ENCODE results near the gene PAX8. TPM values are rescaled to one million over a fixed set of nuclear protein-coding genes. Genes with fewer than 3 reads are reported as not detected.

PAX8 gene
- total and polyA plus RNA-seq, 2 donors (not counting 1 experiment from before 2014, with no cell fraction given) = 0.26 to 0.50 TPM

- no peak overlapping the region for H3K4me3 ChIP-seq (replicated peaks in 1 of 4; ENCODE audit: control extremely low read depth in 1 of 4, insufficient read depth in 1 of 4, low read depth in 3 of 4, low read length in 4 of 4)
- H3K27ac ChIP-seq (ENCODE audit: insufficient read depth, low read length) = no peak overlapping the region
- H3K4me2 ChIP-seq (ENCODE audit: extremely low read depth, insufficient read depth, low read length) = no peak overlapping the region
- H3K27me3 ChIP-seq (ENCODE audit: control insufficient read depth, insufficient read depth, low read length) = no peaks in the 10 kb centered on the region
- H3K9ac ChIP-seq (ENCODE audit: insufficient read depth, low read length) = no peak overlapping the region
- H3K4me1 ChIP-seq (ENCODE audit: control insufficient read depth, extremely low read depth, insufficient read depth, low read length) = no peaks in the 10 kb centered on the region
- H3K36me3 ChIP-seq (ENCODE audit: control insufficient read depth, insufficient read depth, low read length) = no peaks in the 10 kb centered on the region
- no peaks in the 10 kb centered on the region for H3K9me3 ChIP-seq (ENCODE audit: control insufficient read depth, insufficient read depth, low read depth, low read length)
- H3K79me2 ChIP-seq (ENCODE audit: control insufficient read depth, insufficient read depth, low read length) = no peaks in the 10 kb centered on the region
- no peak overlapping the region for H2AFZ ChIP-seq (ENCODE audit: low read length)
- no peak for DNase-seq (ENCODE audit: low read depth in 2 of 2)
- no peaks in the 10 kb centered on the region for H4K20me1 ChIP-seq (ENCODE audit: control insufficient read depth, extremely low read depth, insufficient read depth, low read length)
- TF ChIP-seq CTCF (conservative IDR thresholded peaks at IDR 0.05 in 1 of 2, IDR thresholded peaks at IDR 0.05 in 1 of 2; ENCODE audit: low read depth in 1 of 2, low read length in 2 of 2) = no peak
- no peak for TF ChIP-seq EZH2 (IDR thresholded peaks at IDR 0.05; ENCODE audit: low read length, missing control alignments)
These were observed 94.0 kb downstream of the PAX8 start for GRCh38 chr2:113184531-113185230.

- H3K27me3 ChIP-seq (ENCODE audit: control insufficient read depth, insufficient read depth, low read length) = no peaks in the 10 kb centered on the region
- no peaks in the 10 kb centered on the region for H3K79me2 ChIP-seq (ENCODE audit: control insufficient read depth, insufficient read depth, low read length)
- H3K4me2 ChIP-seq (ENCODE audit: extremely low read depth, insufficient read depth, low read length) = no peak overlapping the region
- H3K9me3 ChIP-seq (ENCODE audit: control insufficient read depth, insufficient read depth, low read depth, low read length) = no peaks in the 10 kb centered on the region
- H4K20me1 ChIP-seq (ENCODE audit: control insufficient read depth, extremely low read depth, insufficient read depth, low read length) = no peaks in the 10 kb centered on the region
- no peak for DNase-seq (ENCODE audit: low read depth in 2 of 2)
- no peaks in the 10 kb centered on the region for H3K4me1 ChIP-seq (ENCODE audit: control insufficient read depth, extremely low read depth, insufficient read depth, low read length)
- H3K9ac ChIP-seq (ENCODE audit: insufficient read depth, low read length) = no peak overlapping the region
- H2AFZ ChIP-seq (ENCODE audit: low read length) = no peak overlapping the region
- H3K27ac ChIP-seq (ENCODE audit: insufficient read depth, low read length) = no peak overlapping the region
- H3K4me3 ChIP-seq (replicated peaks in 1 of 4; ENCODE audit: control extremely low read depth in 1 of 4, insufficient read depth in 1 of 4, low read depth in 3 of 4, low read length in 4 of 4) = no peak overlapping the region
- no peak for TF ChIP-seq CTCF (conservative IDR thresholded peaks at IDR 0.05 in 1 of 2, IDR thresholded peaks at IDR 0.05 in 1 of 2; ENCODE audit: low read depth in 1 of 2, low read length in 2 of 2)
- no peak for TF ChIP-seq EZH2 (IDR thresholded peaks at IDR 0.05; ENCODE audit: low read length, missing control alignments)
- no peaks in the 10 kb centered on the region for H3K36me3 ChIP-seq (ENCODE audit: control insufficient read depth, insufficient read depth, low read length)
These were observed 95.0 kb downstream of the PAX8 start for GRCh38 chr2:113183703-113184102.

GRCh38 chr2:113183264-113183663 lies 95.5 kb downstream of the PAX8 start:
- no peaks in the 10 kb centered on the region for H3K9me3 ChIP-seq (ENCODE audit: control insufficient read depth, insufficient read depth, low read depth, low read length)
- no peaks in the 10 kb centered on the region for H3K36me3 ChIP-seq (ENCODE audit: control insufficient read depth, insufficient read depth, low read length)
- no peak overlapping the region for H3K27ac ChIP-seq (ENCODE audit: insufficient read depth, low read length)
- H2AFZ ChIP-seq (ENCODE audit: low read length) = no peak overlapping the region
- DNase-seq (ENCODE audit: low read depth in 2 of 2) = no peak
- no peaks in the 10 kb centered on the region for H4K20me1 ChIP-seq (ENCODE audit: control insufficient read depth, extremely low read depth, insufficient read depth, low read length)
- H3K4me2 ChIP-seq (ENCODE audit: extremely low read depth, insufficient read depth, low read length) = no peak overlapping the region
- no peak overlapping the region for H3K9ac ChIP-seq (ENCODE audit: insufficient read depth, low read length)
- H3K4me3 ChIP-seq (replicated peaks in 1 of 4; ENCODE audit: control extremely low read depth in 1 of 4, insufficient read depth in 1 of 4, low read depth in 3 of 4, low read length in 4 of 4) = no peak overlapping the region
- no peaks in the 10 kb centered on the region for H3K79me2 ChIP-seq (ENCODE audit: control insufficient read depth, insufficient read depth, low read length)
- H3K4me1 ChIP-seq (ENCODE audit: control insufficient read depth, extremely low read depth, insufficient read depth, low read length) = no peaks in the 10 kb centered on the region
- no peak for TF ChIP-seq CTCF (conservative IDR thresholded peaks at IDR 0.05 in 1 of 2, IDR thresholded peaks at IDR 0.05 in 1 of 2; ENCODE audit: low read depth in 1 of 2, low read length in 2 of 2)
- TF ChIP-seq EZH2 (IDR thresholded peaks at IDR 0.05; ENCODE audit: low read length, missing control alignments) = no peak
- no peaks in the 10 kb centered on the region for H3K27me3 ChIP-seq (ENCODE audit: control insufficient read depth, insufficient read depth, low read length)
